Suprapubic skin (tissue), 3 donors: ENCODE results near the gene TMEM91.

Experiments used
- CTCF ChIP-seq, 2 donors: fragments of 200-600 bp in 1 of 2; fragments of 450-650 bp in 1 of 2; sonication (generic) in 1 of 2; IDR thresholded peaks; one replicate each; pipeline ENCODE4 v1.5.1; 2016 to 2019; ENCODE audit warnings: antibody characterized with exemption in 2 of 2, mild to moderate bottlenecking in 1 of 2, moderate library complexity in 1 of 2
- POLR2A ChIP-seq, 2 donors: fragments of 450-650 bp; IDR thresholded peaks; one replicate each; pipeline ENCODE4 v1.6.1; 2017; ENCODE audit warnings: antibody characterized with exemption in 2 of 2, mild to moderate bottlenecking in 2 of 2, moderate library complexity in 2 of 2

- no peak for TF ChIP-seq CTCF (IDR thresholded peaks at IDR 0.05)
- no peak for TF ChIP-seq POLR2A (IDR thresholded peaks at IDR 0.05)
These were observed 21.7 kb downstream of the TMEM91 start for GRCh38 chr19:41398050-41398418.
